Measurements from ENCODE around the gene PPM1L. TPM values are rescaled to one million over a fixed set of nuclear protein-coding genes. Genes with fewer than 3 reads are reported as not detected.

PPM1L gene
- total RNA-seq, 2 experiments from 2014 or later, result 2.0 TPM

DNA sequence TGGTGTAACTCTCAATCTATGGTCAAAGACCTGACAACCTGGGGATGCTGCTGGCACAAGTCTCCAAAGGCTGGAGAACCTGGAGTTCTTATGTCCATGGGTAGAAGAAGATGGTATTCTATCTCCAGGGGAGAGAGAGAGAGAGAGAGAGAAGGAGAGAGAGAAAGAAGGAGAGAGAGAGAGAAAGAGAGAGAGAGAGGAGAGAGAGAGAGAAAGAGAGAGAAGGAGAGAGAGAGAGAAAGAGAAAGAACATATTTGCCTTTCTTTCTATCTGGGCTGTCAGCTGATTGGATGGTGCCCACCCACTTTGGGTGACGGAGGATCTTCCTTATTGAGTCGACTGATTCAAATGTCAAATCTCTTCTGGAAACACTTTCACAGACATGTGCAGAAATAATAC, 84.6 kb downstream of the PPM1L start:
- Mint-ChIP-seq H3K27ac (no peak overlapping the region), H3K4me1 (peaks cover 4% of the 10 kb centered on the region), H3K27me3 (no peaks in the 10 kb centered on the region), H3K9me3 (no peaks in the 10 kb centered on the region), H3K4me3 (no peak overlapping the region), H3K36me3 (peaks cover under 1% of the 10 kb centered on the region)
- no peak for DNase-seq

DNA sequence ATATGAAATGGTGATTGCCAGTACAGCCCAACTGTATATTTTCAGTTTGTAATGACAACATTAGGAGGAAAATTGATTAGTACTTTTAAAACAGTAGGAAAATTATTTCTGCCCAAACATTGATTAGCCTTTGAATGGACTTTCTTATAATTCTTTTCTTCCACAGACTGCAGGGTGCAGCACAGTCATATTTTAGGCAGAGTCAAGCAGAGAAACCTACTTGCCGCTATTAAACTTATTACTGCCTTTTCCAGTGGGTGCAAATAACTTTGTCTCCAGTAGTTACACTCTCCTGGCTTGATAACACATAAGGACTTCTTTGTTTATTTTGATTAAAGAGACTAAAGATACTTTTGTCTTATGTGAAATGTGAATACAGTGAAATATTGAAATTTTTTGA, 85.4 kb downstream of the PPM1L start:
- H3K4me1 Mint-ChIP-seq, result peaks cover 4% of the 10 kb centered on the region
- H3K36me3 Mint-ChIP-seq, result no peaks in the 10 kb centered on the region
- H3K9me3 Mint-ChIP-seq, result no peaks in the 10 kb centered on the region
- no peak overlapping the region for H3K27ac Mint-ChIP-seq
- no peak overlapping the region for H3K4me3 Mint-ChIP-seq
- no peaks in the 10 kb centered on the region for H3K27me3 Mint-ChIP-seq
- DNase-seq, result no peak

DNA sequence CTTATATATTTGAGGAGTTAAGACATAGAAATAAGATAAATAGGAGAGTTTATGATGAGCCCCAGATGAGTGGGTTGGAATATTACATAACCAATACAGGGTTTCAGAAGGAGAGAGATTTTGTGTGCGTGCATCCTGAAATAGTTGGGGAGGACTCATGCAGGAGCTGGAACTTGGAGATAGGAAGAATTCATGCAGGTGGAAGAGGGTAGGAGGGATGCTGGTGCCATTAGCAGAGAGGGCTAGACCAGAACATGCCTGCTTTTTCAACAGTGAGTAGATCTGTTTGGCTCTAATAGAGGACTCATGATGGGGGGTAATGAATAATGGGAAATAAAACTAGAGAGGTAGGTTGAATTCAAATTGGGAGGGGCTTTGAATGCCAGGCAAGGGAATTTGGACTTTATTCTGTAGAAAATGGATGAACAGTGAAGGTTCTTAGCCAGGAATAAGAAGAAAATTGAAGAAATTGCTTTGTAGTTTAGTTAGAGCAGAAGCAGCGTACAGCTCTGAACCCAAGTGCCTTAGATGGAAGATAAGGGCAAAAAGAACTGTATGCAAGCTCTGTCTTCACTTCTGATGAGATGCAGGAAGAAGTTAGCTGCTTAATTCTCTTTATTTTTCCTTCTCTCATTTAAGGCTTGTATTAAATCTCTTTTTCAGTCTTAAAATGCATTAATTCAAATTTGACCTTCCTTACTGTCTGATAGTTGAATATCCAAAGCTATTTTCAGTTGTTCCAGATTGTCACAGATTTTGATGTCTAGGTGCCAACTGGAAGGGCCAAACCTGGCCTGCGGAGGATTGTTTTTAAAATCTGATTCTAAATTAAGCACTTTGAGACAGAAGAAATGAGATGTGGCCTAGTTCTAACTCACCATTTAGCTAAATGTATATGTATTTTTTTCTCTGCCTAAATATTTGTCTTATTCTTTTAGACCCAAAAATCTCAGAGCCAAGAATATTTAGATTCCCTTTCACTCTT, 86.3 kb downstream of the PPM1L start:
- Mint-ChIP-seq H3K27me3 (no peaks in the 10 kb centered on the region), H3K9me3 (no peaks in the 10 kb centered on the region)

DNA sequence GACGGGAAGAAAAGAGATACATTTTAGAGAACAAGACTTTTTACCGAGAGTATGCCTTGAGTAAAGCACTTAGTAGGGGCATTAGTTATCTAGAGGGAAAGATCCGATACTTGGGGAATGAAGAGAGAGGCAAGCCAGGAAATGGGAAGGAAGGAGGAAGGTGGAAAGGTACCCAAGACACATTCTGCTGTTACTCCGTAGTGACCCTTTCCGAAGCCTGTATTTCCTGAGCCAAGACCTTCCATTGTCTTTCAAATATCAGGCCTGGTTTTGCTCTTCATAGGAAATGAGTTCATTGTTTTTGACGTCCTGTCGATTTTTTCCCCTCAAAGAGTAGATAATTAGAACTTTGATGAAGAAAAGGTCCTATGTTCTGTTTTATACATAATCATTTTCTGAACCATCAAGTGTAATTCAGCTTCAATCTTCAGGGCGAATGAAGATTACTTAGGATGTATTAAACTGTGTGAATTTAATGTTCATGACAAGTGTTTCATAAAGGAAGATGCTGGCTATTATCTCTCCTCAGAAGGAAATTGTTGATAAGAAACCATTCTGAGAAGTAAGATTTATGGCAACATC, 95.7 kb downstream of the PPM1L start:
- H3K27me3 Mint-ChIP-seq, result no peaks in the 10 kb centered on the region
- no peak overlapping the region for H3K4me3 Mint-ChIP-seq
- H3K36me3 Mint-ChIP-seq, result no peaks in the 10 kb centered on the region
- no peak overlapping the region for H3K27ac Mint-ChIP-seq
- H3K9me3 Mint-ChIP-seq, result no peaks in the 10 kb centered on the region
- no peaks in the 10 kb centered on the region for H3K4me1 Mint-ChIP-seq
- no peak for DNase-seq

More for the DNA sequence above, 86.3 kb downstream of the PPM1L start:
- Mint-ChIP-seq H3K4me1 (peaks cover 4% of the 10 kb centered on the region), H3K4me3 (no peak overlapping the region), H3K36me3 (no peaks in the 10 kb centered on the region), H3K27ac (no peak overlapping the region)
- no peak for DNase-seq

DNA sequence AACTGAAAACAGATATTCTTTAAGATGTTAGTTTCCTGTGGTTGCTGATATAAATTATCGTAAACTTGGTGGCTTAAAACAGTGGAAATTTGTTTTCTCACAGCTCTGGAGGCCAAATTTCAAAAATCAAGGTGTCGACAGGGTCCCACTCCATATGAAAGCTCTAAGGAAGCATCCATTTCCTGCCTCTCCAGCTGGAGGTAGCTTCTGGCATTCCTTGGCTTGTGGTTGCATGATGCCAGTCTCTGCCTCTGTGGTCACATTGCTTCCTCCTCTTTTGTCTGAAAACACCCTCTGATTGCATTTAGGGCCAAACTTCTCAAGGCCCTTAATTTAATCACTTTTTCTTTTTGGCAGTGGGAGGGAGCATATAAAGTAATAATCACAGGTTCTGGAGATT, 96.8 kb downstream of the PPM1L start:
- no peak overlapping the region for H3K27ac Mint-ChIP-seq
- H3K9me3 Mint-ChIP-seq, result no peaks in the 10 kb centered on the region

DNA sequence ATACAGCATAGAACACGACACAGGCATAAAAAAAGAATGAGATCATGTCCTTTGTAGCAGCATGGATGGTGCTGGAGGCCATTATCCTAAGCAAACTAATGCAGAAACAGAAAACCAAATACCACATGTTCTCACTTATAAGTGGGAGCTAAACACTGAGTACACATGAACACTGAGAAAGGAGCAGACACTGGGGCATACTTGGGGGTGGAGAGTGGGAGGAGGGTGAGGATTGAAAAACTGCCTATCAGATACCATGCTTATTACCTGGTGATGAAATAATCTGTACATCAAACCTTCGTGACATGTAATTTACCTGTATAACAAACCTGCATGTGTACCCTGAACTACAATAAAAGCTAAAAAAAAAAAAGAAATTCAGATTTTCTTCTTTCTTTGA, 100.4 kb downstream of the PPM1L start:
- no peak for DNase-seq
- Mint-ChIP-seq H3K27me3 (no peaks in the 10 kb centered on the region), H3K4me1 (no peaks in the 10 kb centered on the region), H3K9me3 (no peaks in the 10 kb centered on the region), H3K36me3 (no peaks in the 10 kb centered on the region), H3K27ac (no peak overlapping the region), H3K4me3 (no peak overlapping the region)

More for the DNA sequence above, 96.8 kb downstream of the PPM1L start:
- Mint-ChIP-seq H3K27me3 (no peaks in the 10 kb centered on the region), H3K36me3 (no peaks in the 10 kb centered on the region), H3K4me1 (no peaks in the 10 kb centered on the region), H3K4me3 (no peak overlapping the region)
- DNase-seq, result no peak

DNA sequence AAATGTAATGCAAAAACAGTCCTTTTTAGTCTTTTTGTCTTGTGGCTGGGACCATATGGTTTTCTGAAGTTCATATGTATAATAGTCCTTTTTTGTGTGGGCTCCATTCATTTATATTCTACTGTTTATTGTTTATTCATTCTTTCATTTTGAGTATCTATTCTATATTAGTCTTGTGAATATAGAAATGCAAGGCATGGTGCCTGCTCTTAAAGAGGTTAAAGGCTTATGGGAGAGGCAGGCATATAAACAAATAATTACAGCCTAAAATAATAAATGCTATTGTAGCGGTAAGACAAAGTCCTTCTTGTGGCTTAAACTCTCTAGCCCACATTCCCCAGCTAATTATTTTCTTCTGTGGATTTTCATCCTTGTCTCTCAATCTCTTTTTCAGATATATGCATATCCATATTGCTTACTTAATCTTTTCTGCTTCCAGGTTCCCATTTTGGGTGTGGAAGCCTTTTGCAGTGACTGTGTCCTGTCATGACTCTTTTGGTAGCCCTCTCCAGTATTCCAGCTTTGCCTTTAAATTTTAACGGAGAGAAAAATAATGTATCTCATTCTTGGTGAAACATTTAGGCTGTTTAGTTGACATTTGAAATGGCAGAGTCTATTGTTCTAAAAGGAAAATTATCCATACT, 101.6 kb downstream of the PPM1L start:
- no peak overlapping the region for H3K27ac Mint-ChIP-seq

DNA sequence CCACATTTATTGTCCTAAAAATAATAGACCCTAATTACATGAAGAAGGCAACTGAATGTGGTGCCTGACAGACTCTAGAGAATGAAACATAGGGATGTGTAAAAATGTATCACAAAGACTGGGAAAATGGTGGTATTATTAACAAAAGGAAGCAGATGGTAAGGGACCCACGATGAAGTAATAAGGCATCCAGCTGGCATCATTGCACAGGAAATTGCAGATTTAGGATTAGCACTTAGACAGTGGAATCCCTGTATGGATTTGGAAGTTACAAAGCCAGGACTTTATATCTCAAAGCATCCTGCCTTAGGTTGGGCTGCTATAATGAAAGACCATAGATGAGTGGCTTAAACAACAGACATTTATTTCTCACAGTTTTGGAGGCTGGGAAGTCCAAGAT, 104.3 kb downstream of the PPM1L start:
- DNase-seq, result no peak
- Mint-ChIP-seq H3K36me3 (no peaks in the 10 kb centered on the region), H3K27ac (no peak overlapping the region), H3K4me3 (no peak overlapping the region), H3K4me1 (no peaks in the 10 kb centered on the region), H3K9me3 (no peaks in the 10 kb centered on the region), H3K27me3 (no peaks in the 10 kb centered on the region)

More for the DNA sequence above, 101.6 kb downstream of the PPM1L start:
- DNase-seq, result no peak
- Mint-ChIP-seq H3K4me1 (no peaks in the 10 kb centered on the region), H3K4me3 (no peak overlapping the region), H3K27me3 (no peaks in the 10 kb centered on the region), H3K9me3 (no peaks in the 10 kb centered on the region), H3K36me3 (no peaks in the 10 kb centered on the region)

DNA sequence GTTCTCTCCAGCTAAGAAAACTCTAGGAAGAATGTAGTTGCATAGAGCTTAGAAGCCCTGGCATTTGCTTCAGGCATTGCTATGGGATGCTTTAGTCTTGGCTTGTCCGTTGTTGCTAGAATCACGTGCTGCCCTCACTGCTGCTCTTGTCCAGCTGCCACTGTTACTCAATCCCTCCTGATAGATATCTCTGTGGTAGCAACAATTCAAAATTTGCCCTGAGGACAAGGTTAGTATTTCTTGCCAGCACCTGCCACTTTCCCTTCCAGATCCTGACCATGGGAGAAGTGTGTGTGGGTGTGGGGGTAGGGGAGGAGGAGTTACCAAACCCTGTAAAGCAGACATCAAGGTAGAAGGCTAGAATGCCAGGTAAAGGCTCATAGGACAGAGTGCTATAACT, 113.8 kb downstream of the PPM1L start:
- Mint-ChIP-seq H3K9me3 (no peaks in the 10 kb centered on the region), H3K4me3 (no peak overlapping the region), H3K36me3 (no peaks in the 10 kb centered on the region), H3K27me3 (no peaks in the 10 kb centered on the region), H3K4me1 (peaks cover 3% of the 10 kb centered on the region), H3K27ac (no peak overlapping the region)
- no peak for DNase-seq

DNA sequence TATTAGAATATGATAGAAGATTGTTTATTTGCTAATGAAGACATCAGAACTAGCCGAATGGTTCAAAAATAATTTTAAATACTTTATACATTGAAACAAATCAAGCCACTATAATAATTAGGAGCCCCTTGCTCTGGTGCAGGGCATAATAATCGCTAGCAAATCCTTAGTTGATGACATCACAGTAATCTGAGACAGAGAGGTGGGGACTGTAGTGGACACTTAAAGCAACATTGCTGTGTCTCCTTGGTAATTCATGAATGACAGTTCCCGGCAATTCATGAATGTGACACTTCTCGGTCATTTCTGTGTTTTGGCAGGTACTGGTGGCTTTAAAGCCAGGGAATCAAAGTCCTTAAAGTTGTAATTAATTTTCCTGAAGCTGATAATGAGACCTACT, 114.3 kb downstream of the PPM1L start:
- H3K27ac Mint-ChIP-seq, result no peak overlapping the region
- H3K9me3 Mint-ChIP-seq, result no peaks in the 10 kb centered on the region
- no peaks in the 10 kb centered on the region for H3K36me3 Mint-ChIP-seq
- H3K4me1 Mint-ChIP-seq, result peaks cover 3% of the 10 kb centered on the region
- H3K27me3 Mint-ChIP-seq, result no peaks in the 10 kb centered on the region
- DNase-seq, result no peak
- no peak overlapping the region for H3K4me3 Mint-ChIP-seq

DNA sequence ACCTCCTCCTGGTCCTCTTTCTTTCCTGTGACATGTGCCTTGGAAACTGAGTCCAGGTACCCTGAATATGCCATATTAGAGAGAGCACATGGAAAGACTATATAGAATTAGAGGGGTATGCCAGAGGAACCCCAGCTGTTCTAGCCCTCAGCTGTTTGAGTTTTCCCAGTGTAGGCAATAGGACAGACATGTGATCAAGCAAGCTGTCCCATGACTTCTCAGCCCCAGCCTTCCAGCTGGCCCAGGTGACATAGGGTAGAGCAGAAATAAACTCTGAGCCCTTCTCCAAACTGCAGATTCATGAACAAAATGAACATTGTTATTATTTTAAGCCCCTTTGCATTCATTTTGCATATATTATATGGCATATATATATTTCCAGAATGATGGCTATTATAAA, 118.7 kb downstream of the PPM1L start:
- no peak overlapping the region for H3K27ac Mint-ChIP-seq
- peaks cover 2% of the 10 kb centered on the region for H3K36me3 Mint-ChIP-seq
- H3K9me3 Mint-ChIP-seq, result peaks cover 3% of the 10 kb centered on the region
- H3K4me1 Mint-ChIP-seq, result no peaks in the 10 kb centered on the region
- DNase-seq, result no peak
- no peak overlapping the region for H3K4me3 Mint-ChIP-seq
- H3K27me3 Mint-ChIP-seq, result peaks cover under 1% of the 10 kb centered on the region

DNA sequence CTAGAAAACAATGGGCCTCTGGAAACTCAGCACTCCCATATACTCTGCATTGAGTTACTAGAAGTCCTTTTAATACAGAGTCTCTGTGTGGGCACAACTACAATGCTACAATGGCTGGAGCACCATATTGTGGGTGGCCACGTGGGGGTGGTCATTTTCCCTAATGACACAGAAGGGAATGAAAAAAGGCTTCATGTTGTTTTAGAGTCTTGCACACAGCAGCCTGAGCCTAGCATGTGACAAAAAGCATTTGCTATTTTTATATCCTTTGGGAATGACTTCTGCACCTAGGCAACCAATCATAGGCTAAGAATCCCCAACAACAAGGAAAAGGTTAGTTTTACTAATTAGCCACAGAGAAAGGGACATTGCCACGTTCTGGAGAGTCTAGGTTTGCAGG, 120.6 kb downstream of the PPM1L start:
- peaks cover 7% of the 10 kb centered on the region for H3K27me3 Mint-ChIP-seq
- no peaks in the 10 kb centered on the region for H3K4me1 Mint-ChIP-seq
- H3K36me3 Mint-ChIP-seq, result peaks cover 2% of the 10 kb centered on the region
- peaks cover 3% of the 10 kb centered on the region for H3K9me3 Mint-ChIP-seq
- H3K27ac Mint-ChIP-seq, result no peak overlapping the region
- no peak for DNase-seq
- H3K4me3 Mint-ChIP-seq, result no peak overlapping the region

DNA sequence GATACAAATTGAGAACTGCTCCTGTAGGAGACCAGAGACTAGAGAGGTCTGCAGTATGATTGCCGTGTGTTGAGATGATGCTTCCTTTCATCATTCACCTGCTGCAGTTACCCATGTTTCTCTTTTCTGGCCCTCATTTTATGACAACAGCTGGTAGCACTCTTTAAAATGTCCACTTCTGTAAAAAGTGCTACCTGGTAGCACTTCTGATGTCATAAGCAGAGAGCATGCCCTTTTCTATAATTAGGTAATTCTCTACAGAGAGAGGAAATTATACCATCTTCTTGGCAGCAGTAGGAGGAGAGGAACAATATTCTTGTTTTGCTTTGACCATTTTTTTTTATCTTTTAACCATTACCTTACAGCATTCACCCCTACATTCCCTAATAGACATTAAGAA, 123.8 kb downstream of the PPM1L start:
- no peak overlapping the region for H3K4me3 Mint-ChIP-seq
- no peak for DNase-seq
- peaks cover 3% of the 10 kb centered on the region for H3K9me3 Mint-ChIP-seq
- H3K27ac Mint-ChIP-seq, result no peak overlapping the region
- no peaks in the 10 kb centered on the region for H3K4me1 Mint-ChIP-seq
- peaks cover 2% of the 10 kb centered on the region for H3K36me3 Mint-ChIP-seq
- peaks cover 7% of the 10 kb centered on the region for H3K27me3 Mint-ChIP-seq

DNA sequence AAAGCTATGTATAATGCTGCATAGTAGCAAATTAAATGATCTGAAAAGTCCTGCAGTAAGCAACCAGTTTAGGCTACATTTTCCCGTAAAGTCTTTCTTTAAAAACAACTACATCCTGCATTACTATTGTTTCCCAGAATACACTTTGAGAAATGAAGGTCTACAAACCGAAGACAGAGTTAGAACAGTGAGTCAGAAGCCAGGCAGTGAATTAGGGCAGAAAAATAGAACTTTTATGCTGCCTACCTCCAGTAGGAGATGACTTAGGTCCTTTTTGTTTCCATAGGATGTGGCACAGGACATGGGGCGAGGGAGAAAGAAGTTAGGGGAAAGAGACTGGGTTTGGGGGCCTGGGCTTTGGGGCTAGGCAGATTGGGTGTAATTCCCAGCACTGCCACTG, 127.3 kb downstream of the PPM1L start:
- Mint-ChIP-seq H3K4me3 (no peak overlapping the region), H3K4me1 (no peaks in the 10 kb centered on the region), H3K9me3 (peaks cover 13% of the 10 kb centered on the region), H3K27me3 (peaks cover 7% of the 10 kb centered on the region), H3K27ac (no peak overlapping the region), H3K36me3 (peaks cover 6% of the 10 kb centered on the region)
- no peak for DNase-seq

DNA sequence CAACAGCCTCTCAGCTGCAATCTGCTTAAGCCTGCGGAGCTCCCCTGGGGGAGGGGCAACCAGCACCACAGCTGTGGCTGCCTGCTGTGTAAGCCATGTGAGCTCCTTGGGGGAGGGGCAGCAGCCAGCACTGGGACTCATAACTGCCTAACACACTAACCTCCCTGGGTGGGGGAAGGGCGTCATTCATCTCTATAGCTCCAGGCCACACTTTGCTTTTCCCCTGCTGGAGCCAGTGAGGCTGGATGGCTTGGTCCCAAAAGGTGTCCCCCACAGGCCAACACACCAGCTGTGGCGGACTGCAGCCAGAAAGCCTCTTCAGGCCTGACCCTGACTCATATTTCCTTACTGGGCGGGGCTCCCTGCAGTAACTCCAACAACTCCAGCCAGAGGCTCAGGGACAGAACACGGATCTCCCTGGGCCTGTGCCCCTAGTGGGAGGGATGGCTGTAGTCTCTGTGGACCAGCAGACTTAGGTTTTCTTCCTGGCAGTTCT, 129.8 kb downstream of the PPM1L start:
- DNase-seq, result no peak
- no peaks in the 10 kb centered on the region for H3K4me1 Mint-ChIP-seq
- H3K4me3 Mint-ChIP-seq, result no peak overlapping the region
- H3K27me3 Mint-ChIP-seq, result peaks cover 4% of the 10 kb centered on the region
- peaks cover 20% of the 10 kb centered on the region for H3K9me3 Mint-ChIP-seq
- no peak overlapping the region for H3K27ac Mint-ChIP-seq
- H3K36me3 Mint-ChIP-seq, result peaks cover 6% of the 10 kb centered on the region
